Effector CD4-positive, alpha-beta T cell (primary cell): ENCODE data around the gene YTHDC2.
A peak's percentile ranks its signal among the peaks of the same experiment; 100 is the strongest.

Experiments used
- DNase-seq: peaks from one replicate; pipeline ENCODE4 v3.0.0-alpha.2; 2020

Gene YTHDC2

DNA sequence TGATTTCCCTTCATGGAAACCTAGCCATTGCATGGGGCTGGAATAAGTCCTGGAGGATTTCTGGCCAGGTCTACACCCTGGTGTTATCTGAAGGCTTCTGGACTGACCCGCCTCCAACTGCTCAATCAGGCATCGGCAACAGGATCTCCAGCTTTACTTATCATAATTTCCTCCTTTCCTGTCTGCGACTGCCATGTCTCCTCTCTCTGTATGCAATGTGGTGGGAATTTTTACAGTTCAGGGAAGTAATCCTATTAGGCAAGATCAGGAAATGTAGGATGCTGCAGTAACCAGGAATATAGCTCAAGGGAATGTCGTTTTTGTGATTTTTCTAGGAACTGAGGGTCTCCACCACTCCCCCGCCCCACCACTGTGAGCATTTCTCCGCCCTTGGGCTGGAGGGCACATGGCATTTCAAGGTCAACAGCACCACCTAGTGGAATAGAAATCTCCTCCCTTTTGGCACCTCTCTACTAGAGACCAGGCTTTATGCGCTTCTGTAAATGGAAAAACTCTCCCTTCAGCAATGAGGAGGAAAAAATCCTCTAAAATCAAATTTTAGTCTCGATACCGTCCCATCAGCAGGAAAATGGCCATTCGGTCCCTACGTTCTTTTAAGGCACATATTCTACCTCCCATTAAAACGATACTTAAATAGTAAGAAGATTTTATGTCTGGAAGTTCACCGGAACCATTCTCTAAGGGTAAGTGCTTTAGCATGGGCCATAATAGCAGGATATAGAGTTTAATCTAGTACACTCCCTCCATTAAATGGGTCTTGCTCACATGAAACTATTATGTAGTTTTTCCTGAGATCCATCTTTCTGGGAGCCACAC is 93.0 kb downstream of the YTHDC2 start:
- peak; percentile 13 for DNase-seq

DNA sequence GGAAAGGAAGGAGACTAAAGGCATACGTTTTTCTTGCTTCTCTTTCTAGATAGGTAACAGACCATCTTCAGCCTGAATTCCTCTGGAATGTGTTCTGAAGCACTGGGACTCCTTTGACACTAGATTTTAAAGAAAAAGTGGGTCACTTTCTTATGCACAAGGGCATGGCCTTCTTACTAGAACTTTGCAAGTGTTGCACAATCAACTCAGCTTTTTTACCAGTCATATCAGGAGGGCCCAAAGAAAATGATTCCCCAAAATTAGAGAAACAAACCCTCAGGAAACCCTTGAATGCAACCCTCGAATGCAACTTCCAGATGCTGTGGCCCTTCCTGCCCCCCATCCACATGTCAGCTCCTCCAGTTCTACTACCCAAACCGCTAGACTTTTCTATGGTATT is 93.9 kb downstream of the YTHDC2 start:
- no peak for DNase-seq

DNA sequence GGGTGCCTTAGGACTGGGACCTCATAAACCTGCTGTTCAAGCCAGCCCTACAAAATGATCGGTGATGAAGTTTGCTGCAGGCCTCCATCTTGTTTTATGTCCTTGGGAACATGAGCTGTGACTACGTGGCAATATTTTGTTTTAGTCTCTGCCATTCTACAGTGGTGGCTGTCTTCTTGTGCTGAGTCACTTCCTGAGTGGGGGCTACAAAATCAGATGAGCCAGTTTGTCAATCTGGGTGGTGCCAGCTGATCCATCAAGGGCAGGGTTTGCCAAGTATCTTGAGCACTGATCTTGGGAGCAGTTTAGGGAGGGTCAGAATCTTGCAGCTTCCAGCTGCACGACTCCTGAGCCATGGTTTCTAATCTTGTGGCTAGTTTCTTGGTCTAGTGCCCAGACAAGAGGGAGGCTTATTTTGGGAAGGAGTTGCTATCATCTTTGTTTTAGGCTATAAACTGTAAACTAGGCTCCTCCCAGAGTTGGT is 94.7 kb downstream of the YTHDC2 start:
- no peak for DNase-seq

DNA sequence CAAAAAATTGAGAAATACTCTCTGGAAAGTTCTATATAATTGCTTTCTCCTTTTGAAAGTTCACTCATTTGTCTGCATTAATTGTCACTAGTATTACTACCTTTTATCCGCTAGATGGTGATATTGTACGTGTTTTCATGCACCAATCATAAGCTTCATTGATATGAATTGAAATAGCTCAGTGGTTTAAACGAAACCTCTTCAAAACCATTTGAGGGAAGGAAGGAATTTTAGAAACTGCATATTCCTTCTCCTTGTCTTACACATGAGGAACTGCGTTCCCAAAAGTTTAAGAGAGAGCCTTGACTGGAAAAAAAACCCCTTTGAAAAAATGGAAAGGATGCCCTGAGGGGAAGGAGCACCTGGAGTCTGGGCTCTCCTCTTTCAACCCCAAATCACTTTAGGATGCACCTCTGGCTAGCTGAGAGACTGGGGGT is 98.6 kb downstream of the YTHDC2 start:
- no peak for DNase-seq

DNA sequence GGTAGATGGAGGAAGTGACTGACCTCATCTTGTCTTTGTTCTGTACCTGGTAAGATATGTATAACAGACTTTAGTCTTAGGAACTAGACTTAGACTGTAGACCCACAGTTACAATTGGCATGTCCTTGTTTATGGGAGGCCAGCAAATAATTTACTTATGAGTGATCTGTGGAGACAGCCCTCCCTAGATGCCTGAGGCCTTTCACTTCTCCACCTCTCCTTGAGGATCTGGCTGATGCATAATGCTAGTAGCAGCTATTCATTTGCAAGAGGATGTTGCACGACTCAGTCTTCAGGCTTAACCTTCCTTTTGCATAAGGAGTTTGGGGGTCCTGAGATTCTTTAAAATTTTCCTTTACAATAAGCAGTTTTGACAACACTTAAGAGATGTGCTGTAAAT is 100.7 kb downstream of the YTHDC2 start:
- DNase-seq = no peak

DNA sequence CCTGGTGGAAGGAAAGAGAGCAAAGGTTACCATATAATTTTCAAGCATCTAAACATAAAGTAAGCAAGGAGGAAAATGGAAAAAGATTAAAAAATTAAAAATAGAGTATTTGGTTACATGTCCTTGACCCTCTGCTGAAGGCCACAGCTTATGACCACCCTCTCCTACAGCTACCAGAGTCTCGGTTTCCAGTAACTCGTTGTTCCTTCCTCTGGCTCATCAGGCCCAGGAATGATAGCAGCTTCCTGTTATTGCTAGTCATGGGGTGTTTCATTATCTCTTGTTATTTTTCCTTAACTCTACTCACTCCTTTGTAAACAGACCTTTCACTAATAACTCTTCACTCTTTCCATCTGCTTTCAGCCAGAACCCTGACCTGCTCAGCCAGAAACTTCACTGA is 102.2 kb downstream of the YTHDC2 start:
- DNase-seq = no peak

DNA sequence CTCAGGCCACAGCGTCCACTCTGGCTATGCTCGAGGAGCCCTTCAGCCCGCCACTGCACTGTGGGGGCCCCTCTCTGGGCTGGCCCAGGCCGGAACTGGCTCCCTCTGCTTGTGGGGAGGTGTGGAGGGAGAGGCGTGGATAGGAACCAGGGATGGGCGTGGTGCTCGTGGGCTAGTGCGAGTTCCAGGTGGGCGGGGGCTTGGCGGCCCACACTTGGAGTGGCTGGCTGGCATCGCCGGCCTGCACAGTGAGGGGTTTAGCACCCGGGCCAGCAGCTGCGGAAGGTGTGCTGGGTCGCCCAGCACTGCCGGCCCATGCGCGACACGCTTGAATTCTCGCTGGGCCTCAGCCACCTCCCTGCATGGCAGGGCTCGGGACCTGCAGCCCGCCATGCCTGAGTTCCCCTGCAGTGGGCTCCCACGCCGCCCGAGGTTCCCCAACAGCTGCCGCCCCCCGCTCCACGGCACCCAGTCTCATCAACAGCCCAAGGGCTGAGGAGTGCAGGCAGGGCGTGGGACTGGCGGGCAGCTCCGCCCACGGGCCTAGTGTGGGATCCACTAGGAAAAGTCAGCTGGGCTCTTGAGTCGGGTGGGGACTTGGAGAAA is 103.8 kb downstream of the YTHDC2 start:
- DNase-seq = no peak

DNA sequence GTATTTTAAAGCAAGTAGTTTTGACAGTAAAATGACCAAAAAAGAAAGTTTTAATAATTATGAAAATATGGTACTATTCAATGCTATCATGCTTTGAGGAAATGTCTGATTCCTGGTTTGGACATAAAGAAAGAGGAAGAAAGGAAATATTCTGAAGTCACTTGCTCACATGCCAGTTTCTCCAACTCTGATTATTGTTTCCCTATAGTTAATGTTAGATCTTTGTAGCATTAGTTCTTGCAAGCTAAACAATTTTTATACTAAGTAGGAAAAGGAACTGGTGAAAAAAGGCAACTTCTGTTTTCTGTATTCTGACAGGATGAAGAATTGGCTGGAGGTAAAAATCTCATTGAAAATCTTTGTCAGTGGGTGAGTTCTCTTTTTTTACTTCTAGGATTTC is 119.5 kb downstream of the YTHDC2 start:
- no peak for DNase-seq

DNA sequence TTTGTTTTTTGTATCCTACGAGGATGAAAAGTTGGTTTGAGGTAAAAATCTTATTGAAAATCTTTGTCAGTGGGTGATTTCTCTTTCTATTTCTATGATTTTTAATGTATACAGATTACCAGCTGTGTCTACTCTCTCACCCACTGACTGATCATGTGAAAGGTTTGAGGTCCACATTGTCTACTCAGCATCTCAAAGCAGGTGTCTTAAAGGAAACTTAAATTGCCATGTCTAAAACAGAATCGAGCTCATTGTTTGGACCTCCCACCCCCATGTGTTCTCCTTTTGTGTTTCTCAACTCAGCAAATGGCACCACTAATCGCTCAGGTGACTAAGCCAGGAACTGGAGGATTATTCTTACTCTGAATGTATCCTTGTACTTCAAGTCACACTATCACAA is 121.5 kb downstream of the YTHDC2 start:
- DNase-seq = no peak

DNA sequence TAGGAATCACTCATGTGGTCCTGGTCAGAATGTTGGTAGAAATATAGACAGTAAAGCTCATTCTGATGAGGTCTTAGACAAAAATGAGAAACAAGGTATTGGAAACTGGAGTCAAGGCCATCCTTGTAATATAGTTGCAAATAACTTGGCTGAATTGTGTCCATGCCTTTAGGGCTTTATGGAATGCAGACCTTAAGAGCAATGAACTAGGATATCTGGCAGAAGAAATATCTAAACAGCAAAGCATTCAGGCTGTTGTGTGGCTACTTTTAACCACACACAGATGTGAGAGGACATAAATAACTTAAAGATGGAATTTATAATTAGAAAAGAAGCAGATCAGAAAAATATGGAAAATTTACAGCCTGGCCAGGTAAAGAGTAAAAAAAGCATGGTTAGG is 128.2 kb downstream of the YTHDC2 start:
- DNase-seq = no peak
